HG02981 (cell line): ENCODE results near the gene EEFSEC.

Source experiments
- ATAC-seq: cut with Tn5 transposase; IDR thresholded peaks from one replicate; pipeline ENCODE4 v1.9.1; 2021; ENCODE audit warnings: mild to moderate bottlenecking, moderate library complexity; ENCODE audit not compliant: unreplicated experiment

EEFSEC gene

DNA sequence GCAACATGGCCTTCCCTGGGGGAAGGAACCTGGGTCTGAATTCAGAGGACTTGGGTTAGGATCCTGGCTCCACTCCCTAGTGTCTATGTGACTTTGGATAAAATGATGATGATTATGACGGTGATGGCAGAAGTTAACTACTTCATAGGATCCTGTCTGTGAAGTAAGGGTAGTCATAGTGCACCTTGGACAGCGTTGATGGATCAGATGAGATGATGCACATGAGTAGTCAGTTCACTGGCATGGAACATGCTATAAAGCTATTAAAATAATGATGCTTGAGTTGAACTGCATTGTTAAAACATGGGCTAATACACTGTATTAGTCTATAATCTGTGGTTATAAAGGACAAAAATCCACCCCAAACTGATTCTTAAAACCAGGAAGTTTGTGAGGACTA is 62.0 kb downstream of the EEFSEC start:
- no peak for ATAC-seq

- no peak for ATAC-seq
These were observed 62.7 kb downstream of the EEFSEC start for GRCh38 chr3:128215800-128216495.

- no peak for ATAC-seq
These were observed 64.6 kb downstream of the EEFSEC start for GRCh38 chr3:128217702-128218547.

- no peak for ATAC-seq
These were observed 65.4 kb downstream of the EEFSEC start for GRCh38 chr3:128218548-128219257.

GRCh38 chr3:128221328-128221727 is 68.0 kb downstream of the EEFSEC start:
- no peak for ATAC-seq

GRCh38 chr3:128222796-128223385 is 69.6 kb downstream of the EEFSEC start:
- ATAC-seq, result no peak

DNA sequence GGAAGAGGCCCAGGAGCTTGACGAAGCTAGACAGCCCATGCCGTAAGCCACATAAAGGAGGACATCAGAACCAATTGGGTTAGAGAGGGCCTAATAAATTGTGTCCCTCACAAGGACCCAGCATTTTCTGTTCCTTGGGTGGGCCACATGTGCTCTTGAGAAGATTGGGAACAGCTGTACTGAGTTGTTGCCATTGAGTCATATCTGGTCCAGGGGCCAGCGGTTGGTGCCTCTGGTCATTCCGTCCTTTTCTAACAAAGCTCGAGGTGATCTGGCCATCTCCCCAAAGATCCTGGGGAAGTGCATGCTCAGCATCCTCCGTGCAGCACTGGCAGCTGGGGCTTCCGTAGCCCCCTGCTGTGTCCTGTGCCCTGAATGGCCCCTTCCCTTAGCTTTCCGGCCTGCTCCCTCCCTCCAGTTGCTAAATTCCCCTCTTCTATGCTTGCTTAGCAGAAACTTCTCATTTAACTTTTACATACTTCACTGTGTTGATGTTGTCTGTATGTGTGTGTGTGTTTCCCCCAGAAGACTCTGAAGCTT is 73.0 kb downstream of the EEFSEC start:
- ATAC-seq, result no peak

- ATAC-seq, result no peak
These were observed 73.6 kb downstream of the EEFSEC start for GRCh38 chr3:128226795-128227395.

DNA sequence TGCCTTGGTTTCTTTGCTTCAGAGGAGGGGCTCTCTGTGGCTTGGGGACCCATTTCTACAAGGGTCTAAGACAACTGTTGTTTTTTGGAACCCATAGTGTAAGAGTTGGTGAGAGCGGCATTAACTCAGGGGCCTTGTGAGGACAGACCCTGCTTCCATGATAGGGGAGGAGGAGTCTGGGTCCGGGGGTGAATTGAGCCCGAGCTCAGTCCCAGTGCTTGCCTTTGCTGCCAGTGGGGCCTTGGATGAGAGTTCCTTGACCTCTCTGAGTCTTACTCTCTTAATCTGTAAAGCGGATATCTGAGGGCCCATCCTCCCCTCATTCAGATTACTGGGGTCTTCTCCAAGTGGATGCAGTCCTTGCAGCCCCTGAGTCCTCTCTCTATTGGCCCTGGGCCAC is 74.2 kb downstream of the EEFSEC start:
- no peak for ATAC-seq

GRCh38 chr3:128228366-128228910 is 75.2 kb downstream of the EEFSEC start:
- no peak for ATAC-seq

DNA sequence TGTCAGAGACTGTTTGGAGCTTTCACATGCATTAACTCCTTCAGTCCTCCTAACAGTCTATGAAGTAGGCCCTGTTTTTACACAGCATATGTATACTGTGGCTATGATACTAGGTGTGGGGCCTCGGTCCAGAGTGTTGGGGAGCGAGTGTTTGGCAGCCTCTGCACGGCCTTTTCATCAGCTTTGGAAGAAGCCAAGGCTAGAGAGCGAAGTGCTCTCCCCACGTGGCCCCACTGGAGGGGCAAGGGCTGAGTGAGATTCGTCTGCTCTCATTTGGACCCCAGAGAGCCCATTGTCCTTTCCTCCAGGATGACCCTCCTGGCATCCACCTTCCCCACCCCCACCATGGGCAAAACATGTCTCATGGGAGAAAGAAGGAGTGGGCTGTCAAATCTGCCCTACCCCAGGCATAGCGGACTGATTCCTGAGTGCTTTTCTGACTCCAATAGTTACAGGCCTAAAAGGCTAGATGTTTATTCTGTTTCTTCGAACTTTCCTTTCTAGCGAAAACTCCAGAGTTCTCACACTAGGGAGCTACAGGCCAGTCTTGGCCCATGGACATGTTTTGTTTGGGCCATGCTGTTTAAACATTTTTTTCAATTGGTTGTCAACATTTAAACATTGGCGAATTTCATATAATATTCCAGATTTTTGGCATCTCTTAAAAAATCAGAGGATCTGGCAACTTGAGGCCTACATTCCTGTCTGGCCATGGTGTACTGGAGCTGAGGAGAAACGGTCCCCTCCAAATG is 76.0 kb downstream of the EEFSEC start:
- ATAC-seq, result no peak

GRCh38 chr3:128231606-128232005 is 78.3 kb downstream of the EEFSEC start:
- ATAC-seq, result no peak

- ATAC-seq, result no peak
These were observed 79.3 kb downstream of the EEFSEC start for GRCh38 chr3:128232376-128233178.

DNA sequence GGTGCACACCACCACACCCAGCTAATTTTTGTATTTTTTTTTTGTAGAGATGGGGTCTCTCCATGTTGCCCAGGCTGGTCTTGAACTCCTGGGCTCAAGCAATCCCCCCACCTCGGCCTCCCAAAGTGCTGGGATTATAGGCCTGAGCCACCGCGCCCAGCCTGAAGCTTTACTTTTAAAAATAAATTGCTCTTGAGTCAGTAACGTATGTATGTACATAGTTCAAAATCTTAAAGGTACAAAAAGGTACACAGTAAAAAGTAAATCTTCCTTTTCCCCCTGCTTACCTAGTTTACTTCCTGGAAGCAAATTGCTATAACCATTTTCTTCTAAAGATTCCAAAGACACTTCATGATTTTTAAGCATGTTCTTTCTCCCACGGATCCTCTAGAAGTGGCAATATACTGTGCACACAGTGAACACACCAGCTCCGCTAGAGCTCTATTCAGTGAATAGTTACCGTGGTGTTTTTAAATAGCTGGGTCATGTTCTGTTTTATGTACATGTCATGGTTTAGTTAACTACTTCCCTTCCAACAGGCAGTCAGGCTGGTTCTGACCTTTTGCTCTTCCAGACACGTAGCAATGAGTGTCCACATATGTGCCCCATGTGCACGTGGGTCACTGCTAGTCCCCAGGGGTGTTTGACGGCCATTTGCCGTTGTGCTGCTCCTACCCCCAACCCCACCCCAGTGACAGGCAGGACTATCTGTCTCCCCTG is 82.1 kb downstream of the EEFSEC start:
- no peak for ATAC-seq

- ATAC-seq, result no peak
These were observed 83.4 kb downstream of the EEFSEC start for GRCh38 chr3:128236657-128237056.

DNA sequence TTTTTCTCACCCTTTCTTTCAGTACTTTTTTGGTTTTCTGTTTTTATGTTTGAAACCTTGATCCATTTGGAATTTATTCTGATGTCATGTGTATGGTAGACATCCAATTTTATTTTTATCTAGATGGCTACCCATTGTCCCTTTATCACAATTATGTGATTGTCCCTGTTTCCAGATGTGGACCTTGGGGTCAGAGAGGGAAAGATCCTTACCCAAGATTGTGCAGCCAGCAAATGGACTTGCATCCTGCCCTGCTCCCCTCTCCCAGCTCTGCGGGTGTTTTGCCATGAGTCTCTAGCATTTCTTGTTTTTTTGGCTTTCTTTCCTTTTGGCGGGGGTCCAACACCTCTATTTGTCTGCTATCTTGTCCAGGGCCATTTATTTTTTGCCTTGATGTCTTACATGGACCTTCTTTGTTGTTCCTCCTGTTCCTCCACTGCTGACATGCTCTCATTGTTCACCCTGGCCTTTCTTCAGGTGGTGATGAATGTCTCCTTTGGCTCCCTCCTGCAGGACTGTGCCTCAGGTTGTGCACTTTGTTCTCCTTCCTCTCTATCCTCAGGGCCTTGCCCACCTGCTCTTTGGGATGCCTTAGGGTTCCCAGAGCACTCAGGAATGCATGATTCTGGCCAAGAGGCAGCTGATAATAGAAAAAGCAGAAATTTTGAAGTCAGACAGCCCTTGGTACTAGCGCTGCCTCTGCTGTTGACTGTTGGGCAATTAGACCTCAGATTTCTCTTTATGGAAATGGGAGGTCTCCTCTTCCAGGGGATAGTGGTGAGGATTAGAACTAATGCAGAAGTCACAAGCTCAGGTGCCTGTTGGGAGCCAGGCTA is 84.3 kb downstream of the EEFSEC start:
- ATAC-seq, result no peak

GRCh38 chr3:128238184-128238489 is 84.9 kb downstream of the EEFSEC start:
- ATAC-seq, result no peak
